Lung (tissue), 12 donors: ENCODE results near the gene FAXC. TPM values are rescaled to one million over a fixed set of nuclear protein-coding genes. Genes with fewer than 3 reads are reported as not detected.

Experiments used
- ATAC-seq: fragments of 200-7000 bp; cut with Tn5 transposase; one replicate; pipeline ENCODE4 v1.9.1; 2020; ENCODE audit warnings: moderate number of reproducible peaks; ENCODE audit not compliant: insufficient read depth, low FRiP score
- DNase-seq, 3 donors: peaks; one replicate each; pipeline ENCODE4 v3.0.0-alpha.2; 2013 to 2017
- H3K27ac ChIP-seq, 2 donors: one replicate each; pipeline ENCODE4 v1.5.1; 2013; ENCODE audit warnings: mild to moderate bottlenecking in 2 of 2, moderate library complexity in 2 of 2, control low read depth in 1 of 2, inconsistent platforms in 1 of 2, low read depth in 1 of 2, low read length in 1 of 2
- H3K27me3 ChIP-seq, 3 donors: one replicate each; pipeline ENCODE4 v1.5.1; 2013; ENCODE audit warnings: low read length in 2 of 3; ENCODE audit not compliant: control insufficient read depth in 3 of 3, insufficient read depth in 3 of 3
- H3K36me3 ChIP-seq, 4 donors: one replicate each; pipeline ENCODE4 v1.5.1; 2013; ENCODE audit warnings: low read length in 4 of 4, mild to moderate bottlenecking in 1 of 4, moderate library complexity in 1 of 4; ENCODE audit not compliant: control insufficient read depth in 4 of 4, insufficient read depth in 4 of 4
- H3K4me1 ChIP-seq, 5 donors: one replicate each; pipeline ENCODE4 v1.5.1; 2013; ENCODE audit warnings: low read length in 5 of 5, mild to moderate bottlenecking in 2 of 5, moderate library complexity in 1 of 5; ENCODE audit not compliant: control insufficient read depth in 5 of 5, insufficient read depth in 5 of 5
- H3K4me3 ChIP-seq: one replicate; pipeline ENCODE4 v1.5.1; 2013; ENCODE audit warnings: mild to moderate bottlenecking, control low read depth, moderate library complexity
- H3K9ac ChIP-seq, 2 donors: one replicate each; pipeline ENCODE4 v1.5.1; 2013; ENCODE audit warnings: low read length in 2 of 2, control low read depth in 1 of 2; ENCODE audit not compliant: insufficient read depth in 1 of 2
- H3K9me3 ChIP-seq, 4 donors: one replicate each; pipeline ENCODE4 v1.5.1; 2013; ENCODE audit warnings: low read length in 3 of 4, mild to moderate bottlenecking in 1 of 4, moderate library complexity in 1 of 4; ENCODE audit not compliant: control insufficient read depth in 4 of 4, insufficient read depth in 3 of 4
- WGBS, 2 donors: extraction: QIAGEN DNeasy Blood & Tissue Kit; methylation state at CpG; one replicate each; pipeline ENCODE4 v1.1.7; 2013; 5-methylcytosine and 5-hydroxymethylcytosine counted together
- polyA plus RNA-seq, 2 donors: library from polyadenylated mRNA; stranded (reverse); fragments of 200-250 nt; gene quantifications; one replicate each; pipeline ENCODE4 v1.2.1, GENCODE V29; 2013
- total RNA-seq, 2 donors: library from RNA; depleted of rRNA in 1 of 2; stranded (reverse); fragments of >200 nt in 1 of 2; gene quantifications; one replicate each; pipeline ENCODE4 v1.2.1, GENCODE V29; 2014 to 2021
- TF ChIP-seq, protein P1 (sequence below): IDR thresholded peaks from 2 replicates; pipeline ENCODE4 v1.5.1; 2012; ENCODE audit warnings: mild to moderate bottlenecking; ENCODE audit errors: control extremely low read depth, extremely low read depth
- donor health status: control.
- donor health status: control.
- donor health status: Bipolar disorder and iron deficiency.
- donor health status: healthy.
- donor health status: DM: yes; HTN: yes; CAD: no.

FAXC gene
- total and polyA plus RNA-seq, 4 donors: 1.1 to 5.9 (median 4.0) TPM

DNA sequence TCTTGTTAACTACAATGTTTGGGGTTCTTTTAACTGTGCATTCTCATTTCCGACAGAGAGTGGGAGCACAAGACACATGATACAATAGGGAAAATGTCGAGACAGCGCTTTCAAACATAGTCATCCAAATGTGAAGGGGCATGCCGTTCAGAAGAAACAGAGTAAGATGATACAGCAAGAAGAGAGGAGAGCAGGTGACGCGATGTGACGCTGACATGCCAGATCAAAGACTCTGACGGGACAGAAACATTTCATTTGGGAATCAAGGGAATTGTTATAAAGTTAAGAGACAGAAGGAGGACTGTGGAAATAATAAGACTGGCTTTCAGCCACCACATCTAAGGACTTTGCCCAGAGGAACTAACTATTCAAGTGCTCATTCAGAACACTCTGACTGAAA, 117.4 kb downstream of the FAXC start:
- no peak overlapping the region for H3K27ac ChIP-seq
- no peak for ATAC-seq
- H3K4me1 ChIP-seq: no peaks in the 10 kb centered on the region
- no peak overlapping the region for H3K4me3 ChIP-seq
- 65 to 75% methylated on average over 8 of the region's 8 CpGs for WGBS, 2 donors
- no peak overlapping the region for H3K9ac ChIP-seq
- DNase-seq: peak in 1 of 3 donors; percentile 3
- H3K36me3 ChIP-seq: no peaks in the 10 kb centered on the region
- TF ChIP-seq, protein P1, sequence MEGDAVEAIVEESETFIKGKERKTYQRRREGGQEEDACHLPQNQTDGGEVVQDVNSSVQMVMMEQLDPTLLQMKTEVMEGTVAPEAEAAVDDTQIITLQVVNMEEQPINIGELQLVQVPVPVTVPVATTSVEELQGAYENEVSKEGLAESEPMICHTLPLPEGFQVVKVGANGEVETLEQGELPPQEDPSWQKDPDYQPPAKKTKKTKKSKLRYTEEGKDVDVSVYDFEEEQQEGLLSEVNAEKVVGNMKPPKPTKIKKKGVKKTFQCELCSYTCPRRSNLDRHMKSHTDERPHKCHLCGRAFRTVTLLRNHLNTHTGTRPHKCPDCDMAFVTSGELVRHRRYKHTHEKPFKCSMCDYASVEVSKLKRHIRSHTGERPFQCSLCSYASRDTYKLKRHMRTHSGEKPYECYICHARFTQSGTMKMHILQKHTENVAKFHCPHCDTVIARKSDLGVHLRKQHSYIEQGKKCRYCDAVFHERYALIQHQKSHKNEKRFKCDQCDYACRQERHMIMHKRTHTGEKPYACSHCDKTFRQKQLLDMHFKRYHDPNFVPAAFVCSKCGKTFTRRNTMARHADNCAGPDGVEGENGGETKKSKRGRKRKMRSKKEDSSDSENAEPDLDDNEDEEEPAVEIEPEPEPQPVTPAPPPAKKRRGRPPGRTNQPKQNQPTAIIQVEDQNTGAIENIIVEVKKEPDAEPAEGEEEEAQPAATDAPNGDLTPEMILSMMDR: no peak
- H3K27me3 ChIP-seq: peaks cover 0 to 5% (median 0%) of the 10 kb centered on the region in 3 donors
- H3K9me3 ChIP-seq: peaks cover 0 to 2% (median 0%) of the 10 kb centered on the region in 4 donors

DNA sequence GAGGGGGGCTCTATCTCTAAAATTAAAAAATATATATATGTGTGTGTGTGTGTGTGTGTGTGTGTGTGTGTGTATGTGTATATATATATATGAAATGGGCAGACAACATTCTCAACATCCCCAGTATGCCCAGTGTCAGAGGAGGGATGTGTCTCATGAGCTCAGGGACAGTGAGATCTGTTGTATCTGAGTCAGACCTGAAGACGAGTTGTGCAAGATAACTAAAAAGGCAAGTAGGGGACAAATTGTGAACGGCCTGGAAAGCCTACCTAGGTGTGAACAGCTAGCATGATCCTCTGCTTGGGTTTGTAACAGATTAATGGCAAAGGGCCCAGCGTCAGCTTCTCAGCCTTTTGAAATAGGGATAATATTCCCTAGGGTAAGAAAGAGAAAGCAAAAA, 124.3 kb downstream of the FAXC start:
- Histone ChIP-seq H3K36me3 (no peaks in the 10 kb centered on the region), H3K27ac (no peak overlapping the region), H3K9me3 (no peaks in the 10 kb centered on the region), H3K9ac (no peak overlapping the region), H3K4me3 (no peak overlapping the region), H3K27me3 (no peaks in the 10 kb centered on the region), H3K4me1 (no peaks in the 10 kb centered on the region)
- DNase-seq (no peak), ATAC-seq (no peak)
- TF ChIP-seq, protein P1: no peak
- WGBS, 2 donors: 65 to 80% methylated on average over 3 of the region's 3 CpGs

Other genes starting within 250 kb of the FAXC start
- gene COQ3, start 44.5 kb upstream of the FAXC start, total RNA-seq: 1 to 10 TPM; 2.8 to 6.5 TPM
- 10 to 100 TPM in 1 of 2 donors, 1 to 10 TPM in 1; 5.3 to 11.7 TPM for gene COQ3, start 44.5 kb upstream of the FAXC start, polyA plus RNA-seq
- gene PNISR, start 75.6 kb upstream of the FAXC start, total RNA-seq: 100 to 1,000 TPM in 1 of 2 donors, 10 to 100 TPM in 1; 56.9 to 354 TPM
- 10 to 100 TPM; 35.0 to 50.1 TPM for gene PNISR, start 75.6 kb upstream of the FAXC start, polyA plus RNA-seq
- 10 to 100 TPM in 1 of 2 donors, 1 to 10 TPM in 1; 8.8 to 28.0 TPM for gene USP45, start 165.7 kb upstream of the FAXC start, total RNA-seq
- gene USP45, start 165.7 kb upstream of the FAXC start, polyA plus RNA-seq: 1 to 10 TPM; 3.2 to 3.8 TPM
- 10 to 100 TPM; 46.4 to 68.0 TPM for gene CCNC, start 219.0 kb upstream of the FAXC start, total RNA-seq
- gene CCNC, start 219.0 kb upstream of the FAXC start, polyA plus RNA-seq: 10 to 100 TPM; 26.7 to 30.0 TPM